Measurements from ENCODE around the gene DNAAF5.
"Not testable (repeated sequence)": the region's sequence is repeated elsewhere in the genome, so short reads cannot be mapped to it uniquely, and the experiment has no call there.

DNAAF5 gene

DNA sequence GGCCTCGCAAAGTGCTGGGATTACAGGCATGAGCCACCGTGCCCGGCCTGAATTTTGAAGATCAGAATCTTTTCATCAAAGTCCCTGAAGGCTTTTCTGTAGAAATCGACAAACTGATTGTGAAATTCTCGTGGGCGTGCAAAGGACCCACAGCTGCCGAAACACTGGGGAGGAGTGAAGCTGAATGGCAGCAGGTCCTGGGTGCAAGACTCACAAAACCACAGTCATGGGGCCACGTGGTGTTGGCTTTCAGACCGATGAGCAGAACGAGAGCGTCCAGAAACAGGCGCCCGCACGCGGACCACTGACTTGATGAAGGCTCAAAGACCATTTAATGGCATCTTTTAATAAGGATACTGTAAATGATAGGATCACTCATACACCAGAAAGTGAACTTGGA lies 25.3 kb downstream of the DNAAF5 start:
- Histone ChIP-seq H3K4me2 (no peak overlapping the region), H3K9me3 (replicated peaks in 1 of 11) (peaks cover 0 to 17% (median 12%) of the 10 kb centered on the region in 11 experiments; a peak in 17 of 22 replicates), H3K27ac (peak overlapping the region in 2 of 11 experiments; percentile 13 to 34; a peak in 3 of 22 replicates), H3K4me1 (peaks cover 0 to 23% (median 16%) of the 10 kb centered on the region in 10 experiments; a peak in 15 of 20 replicates), H3K27me3 (no peaks in the 10 kb centered on the region), H3K36me3 (peaks cover 60 to 92% (median 72%) of the 10 kb centered on the region in 11 experiments), H3K4me3 (no peak overlapping the region), H3K9ac (no peak overlapping the region), H4K20me1 (peaks cover 0 to 66% (median 33%) of the 10 kb centered on the region in 11 experiments; a peak in 14 of 22 replicates)
- peak in 1 of 11 experiments; percentile 15; a peak in 1 of 22 replicates for TF ChIP-seq Cebpa-rat (IDR thresholded peaks at IDR 0.05)

GRCh38 chr7:752256-752655 lies 25.8 kb downstream of the DNAAF5 start:
- H4K20me1 ChIP-seq, result peaks cover 0 to 63% (median 30%) of the 10 kb centered on the region in 11 experiments; a peak in 14 of 22 replicates
- not testable (repeated sequence) for H3K27me3 ChIP-seq, H3K4me3 ChIP-seq, H3K4me2 ChIP-seq, H3K9ac ChIP-seq
- peaks cover 64 to 92% (median 76%) of the 10 kb centered on the region in 11 experiments for H3K36me3 ChIP-seq
- peak overlapping the region in 3 of 11 experiments; percentile 13 to 34 (median 31); a peak in 2 of 22 replicates for H3K27ac ChIP-seq
- H3K9me3 ChIP-seq (replicated peaks in 1 of 11), result peaks cover 0 to 17% (median 12%) of the 10 kb centered on the region in 11 experiments; a peak in 17 of 22 replicates
- H3K4me1 ChIP-seq, result peaks cover 0 to 23% (median 16%) of the 10 kb centered on the region in 10 experiments; a peak in 15 of 20 replicates

DNA sequence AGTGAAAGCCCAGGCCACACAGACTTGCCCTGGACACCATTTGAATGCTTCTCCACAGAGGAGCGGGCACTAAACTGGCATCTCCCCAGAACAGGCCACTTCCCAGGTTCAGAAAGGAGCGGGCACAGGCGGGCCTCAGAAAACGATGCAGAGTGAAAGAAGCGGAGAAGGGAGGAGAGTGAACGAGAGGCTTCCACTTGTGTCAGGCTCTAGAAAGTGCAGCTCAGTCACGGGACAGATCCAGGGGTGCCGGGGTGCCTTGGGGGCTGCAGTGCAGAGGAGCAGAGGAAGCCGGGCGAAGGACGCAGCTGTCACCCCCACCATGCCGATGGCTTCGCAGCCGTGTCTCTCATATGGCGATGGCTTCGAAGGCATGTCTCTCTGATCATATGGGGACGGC lies 26.7 kb downstream of the DNAAF5 start:
- Histone ChIP-seq H3K9ac (no peak overlapping the region), H3K4me1 (peaks cover 0 to 23% (median 16%) of the 10 kb centered on the region in 10 experiments; a peak in 15 of 20 replicates), H3K27me3 (no peaks in the 10 kb centered on the region), H3K4me2 (no peak overlapping the region), H3K27ac (peak overlapping the region in 1 of 11 experiments; percentile 15; a peak in 1 of 22 replicates), H3K4me3 (no peak overlapping the region), H3K9me3 (replicated peaks in 1 of 11) (peaks cover 0 to 17% (median 12%) of the 10 kb centered on the region in 11 experiments; a peak in 17 of 22 replicates), H3K36me3 (peaks cover 74 to 99% (median 86%) of the 10 kb centered on the region in 11 experiments), H4K20me1 (peaks cover 0 to 64% (median 29%) of the 10 kb centered on the region in 11 experiments; a peak in 14 of 22 replicates)
- TF ChIP-seq Cebpa-rat (IDR thresholded peaks at IDR 0.05), result no peak

- H3K9ac ChIP-seq, result no peak overlapping the region
- H3K4me1 ChIP-seq, result peaks cover 0 to 10% (median 5%) of the 10 kb centered on the region in 10 experiments; a peak in 13 of 20 replicates
- H3K9me3 ChIP-seq (replicated peaks in 1 of 11), result peaks cover 0 to 17% (median 12%) of the 10 kb centered on the region in 11 experiments; a peak in 17 of 22 replicates
- no peak for TF ChIP-seq Cebpa-rat (IDR thresholded peaks at IDR 0.05)
- H3K27ac ChIP-seq, result no peak overlapping the region
- no peak overlapping the region for H3K4me3 ChIP-seq
- peaks cover 0 to 48% (median 15%) of the 10 kb centered on the region in 11 experiments; a peak in 11 of 22 replicates for H4K20me1 ChIP-seq
- H3K4me2 ChIP-seq, result no peak overlapping the region
- H3K36me3 ChIP-seq, result peaks cover 88 to 100% (median 99%) of the 10 kb centered on the region in 11 experiments
- no peaks in the 10 kb centered on the region for H3K27me3 ChIP-seq
Measured at GRCh38 chr7:754531-755412, 28.3 kb downstream of the DNAAF5 start.

DNA sequence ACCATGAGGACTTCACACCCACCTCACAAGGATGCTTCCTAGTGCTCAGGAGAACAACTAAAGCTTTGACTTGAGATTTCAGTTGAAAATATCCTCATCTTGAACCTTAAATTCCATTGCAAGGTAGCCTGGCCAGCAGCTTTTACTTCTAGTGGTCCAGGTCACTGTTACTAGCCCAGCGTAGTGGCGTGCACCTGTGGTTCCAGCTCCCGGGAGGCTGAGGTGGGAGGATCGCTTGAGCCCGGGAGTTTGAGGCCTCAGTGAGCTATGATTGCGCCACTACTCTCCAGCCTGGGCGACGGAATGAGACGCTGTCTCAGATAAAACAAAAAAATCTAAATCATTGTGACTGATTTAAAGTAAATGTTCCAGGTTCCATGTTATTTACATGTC lies 28.9 kb downstream of the DNAAF5 start:
- H3K36me3 ChIP-seq, result peaks cover 89 to 100% (median 99%) of the 10 kb centered on the region in 11 experiments
- H3K4me3 ChIP-seq, result no peak overlapping the region
- H4K20me1 ChIP-seq, result peaks cover 0 to 42% (median 11%) of the 10 kb centered on the region in 11 experiments; a peak in 11 of 22 replicates
- H3K9me3 ChIP-seq (replicated peaks in 1 of 11), result peaks cover 0 to 17% (median 12%) of the 10 kb centered on the region in 11 experiments; a peak in 17 of 22 replicates
- H3K4me2 ChIP-seq, result no peak overlapping the region
- H3K27ac ChIP-seq, result no peak overlapping the region
- H3K27me3 ChIP-seq, result no peaks in the 10 kb centered on the region
- peaks cover 0 to 4% (median 0%) of the 10 kb centered on the region in 10 experiments; a peak in 2 of 20 replicates for H3K4me1 ChIP-seq
- TF ChIP-seq Cebpa-rat (IDR thresholded peaks at IDR 0.05), result no peak
- H3K9ac ChIP-seq, result no peak overlapping the region

DNA sequence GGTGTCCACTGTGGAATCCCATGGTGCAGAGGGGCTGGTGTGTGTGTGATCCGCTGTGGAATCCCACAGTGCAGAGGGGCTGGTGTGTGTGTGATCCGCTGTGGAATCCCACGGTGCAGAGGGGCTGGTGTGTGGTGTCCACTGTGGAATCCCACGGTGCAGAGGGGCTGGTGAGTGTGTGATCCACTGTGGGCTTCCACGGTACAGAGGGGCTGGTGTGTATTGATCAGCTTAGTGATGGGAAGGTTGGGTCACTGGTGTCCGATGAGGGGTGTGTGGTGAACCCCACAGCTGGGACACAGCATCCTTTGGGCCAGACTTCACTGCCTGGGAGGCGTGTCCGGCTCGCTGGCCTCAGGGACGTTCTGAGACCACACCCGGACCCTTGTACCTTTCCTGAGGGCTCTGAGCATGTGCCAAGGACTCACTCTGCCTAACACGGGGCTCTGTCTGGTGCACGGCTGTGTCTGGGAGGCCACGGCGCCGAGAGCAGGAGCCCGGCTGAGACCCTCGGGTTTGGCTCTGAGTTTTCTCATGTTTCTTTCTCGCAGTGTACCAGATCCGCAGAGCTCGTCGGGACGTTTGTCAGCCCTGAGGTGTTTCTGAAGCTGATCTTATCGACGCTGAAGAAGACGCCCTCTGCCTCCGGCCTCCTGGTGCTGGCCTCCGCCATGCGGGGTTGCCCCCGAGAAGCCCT lies 29.9 kb downstream of the DNAAF5 start:
- Histone ChIP-seq H3K9me3 (replicated peaks in 1 of 11) (peaks cover 0 to 12% (median 10%) of the 10 kb centered on the region in 11 experiments; a peak in 16 of 22 replicates), H3K4me2 (no peak overlapping the region), H3K27me3 (no peaks in the 10 kb centered on the region), H3K4me1 (no peaks in the 10 kb centered on the region), H3K27ac (no peak overlapping the region), H3K36me3 (peaks cover 93 to 100% (median 99%) of the 10 kb centered on the region in 11 experiments), H3K4me3 (no peak overlapping the region), H4K20me1 (peaks cover 0 to 40% (median 11%) of the 10 kb centered on the region in 11 experiments; a peak in 10 of 22 replicates), H3K9ac (no peak overlapping the region)
- no peak for TF ChIP-seq Cebpa-rat (IDR thresholded peaks at IDR 0.05)

- H3K27me3 ChIP-seq, result no peaks in the 10 kb centered on the region
- TF ChIP-seq Cebpa-rat (IDR thresholded peaks at IDR 0.05), result no peak
- H3K9me3 ChIP-seq (replicated peaks in 1 of 11), result peaks cover 0 to 5% (median 4%) of the 10 kb centered on the region in 11 experiments; a peak in 14 of 22 replicates
- H3K27ac ChIP-seq, result no peak overlapping the region
- peaks cover 0 to 43% (median 11%) of the 10 kb centered on the region in 11 experiments; a peak in 10 of 22 replicates for H4K20me1 ChIP-seq
- H3K4me1 ChIP-seq, result no peaks in the 10 kb centered on the region
- H3K4me3 ChIP-seq, result no peak overlapping the region
- no peak overlapping the region for H3K9ac ChIP-seq
- H3K36me3 ChIP-seq, result peaks cover 93 to 100% (median 99%) of the 10 kb centered on the region in 11 experiments
- H3K4me2 ChIP-seq, result no peak overlapping the region
Measured at GRCh38 chr7:756928-757560, 30.5 kb downstream of the DNAAF5 start.

DNA sequence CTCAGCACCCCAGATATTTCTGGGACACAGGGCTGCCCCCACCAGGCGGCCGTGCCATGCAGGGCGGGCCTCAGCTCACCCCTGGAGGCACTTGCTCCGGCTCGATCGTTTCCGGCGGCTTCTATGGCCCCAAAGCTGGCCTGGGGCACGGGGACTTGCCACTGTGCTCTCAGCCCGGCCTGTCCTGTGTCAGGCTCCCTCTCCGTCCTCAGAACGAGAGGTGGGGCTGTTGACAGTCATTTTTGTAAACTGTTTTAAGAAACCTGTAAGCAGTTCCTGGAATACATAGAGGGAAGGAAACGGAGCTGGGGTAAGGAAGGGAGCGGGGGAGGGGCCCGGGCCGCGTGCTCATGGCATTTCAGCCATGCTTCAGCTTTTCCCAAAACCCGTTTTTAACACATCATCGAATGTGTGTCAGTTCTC lies 31.3 kb downstream of the DNAAF5 start:
- no peak for TF ChIP-seq Cebpa-rat (IDR thresholded peaks at IDR 0.05)
- H3K9ac ChIP-seq, result no peak overlapping the region

More for the DNA sequence above, 31.3 kb downstream of the DNAAF5 start:
- H3K27ac ChIP-seq, result no peak overlapping the region
- H3K4me3 ChIP-seq, result no peak overlapping the region
- H3K9me3 ChIP-seq (replicated peaks in 1 of 11), result no peaks in the 10 kb centered on the region
- H4K20me1 ChIP-seq, result peaks cover 0 to 43% (median 11%) of the 10 kb centered on the region in 11 experiments; a peak in 10 of 22 replicates
- peaks cover 94 to 100% (median 99%) of the 10 kb centered on the region in 11 experiments for H3K36me3 ChIP-seq
- H3K4me1 ChIP-seq, result no peaks in the 10 kb centered on the region
- no peaks in the 10 kb centered on the region for H3K27me3 ChIP-seq
- no peak overlapping the region for H3K4me2 ChIP-seq

Data from BLaER1 treated with 17β-estradiol and CSF1 and Interleukin-3, amounts not matched to agents 10 nM and 100 nM (cell line).